ENCODE measurements around the gene LGALS7B. TPM values are rescaled to one million over a fixed set of nuclear protein-coding genes. Genes with fewer than 3 reads are reported as not detected.
"Not testable (repeated sequence)": the region's sequence is repeated elsewhere in the genome, so short reads cannot be mapped to it uniquely, and the experiment has no call there.

Gene LGALS7B
- total and polyA plus RNA-seq, 2 experiments from 2014 or later: 2.4 to 6.6 TPM

- TF ChIP-seq CREB1 (CRISPR knock-in tag; IDR thresholded peaks at IDR 0.05; ENCODE audit: low read depth): no peak
- no peak for TF ChIP-seq EZH2 (IDR thresholded peaks at IDR 0.05; ENCODE audit: low read depth, unreplicated experiment)
Measured at GRCh38 chr19:38759590-38760003, 29.4 kb upstream of the LGALS7B start (continued).

DNA sequence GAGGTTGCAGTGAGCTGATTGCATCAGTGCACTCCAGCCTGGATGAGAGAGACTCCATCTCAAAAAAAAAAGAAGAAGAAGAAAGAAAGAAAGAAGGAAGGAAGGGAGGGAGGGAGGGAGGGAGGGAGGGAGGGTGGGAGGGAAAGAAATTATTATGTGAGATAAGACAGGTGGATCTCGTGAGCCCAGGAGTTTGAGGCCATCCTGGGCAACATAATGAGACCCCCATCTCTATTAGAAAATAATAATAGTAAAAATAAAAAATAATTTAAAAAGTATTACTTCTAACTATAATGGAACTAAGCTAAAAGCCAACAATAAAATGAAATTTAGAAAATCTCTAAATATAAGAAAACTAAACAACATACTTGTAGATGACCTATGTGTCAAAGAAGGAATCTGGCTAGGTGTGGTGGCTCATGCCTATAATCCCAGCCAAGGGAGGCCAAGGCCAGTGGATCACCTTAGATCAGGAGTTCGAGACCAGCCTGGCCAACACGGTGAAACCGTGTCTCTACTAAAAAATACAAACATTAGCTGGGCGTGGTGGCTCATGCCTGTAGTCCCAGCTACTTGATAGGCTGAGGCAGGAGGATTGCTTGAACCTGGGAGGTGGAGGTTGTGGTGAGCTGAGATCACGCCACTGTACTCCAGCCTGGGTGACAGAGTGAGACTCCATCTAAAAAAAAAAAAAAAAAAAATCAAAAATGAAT is 28.0 kb upstream of the LGALS7B start:
- not testable (repeated sequence) for H3K4me3 Mint-ChIP-seq; H3K27ac Mint-ChIP-seq; H3K9me2 ChIP-seq (ENCODE audit: insufficient read depth); H4K20me1 ChIP-seq (replicated peaks; ENCODE audit: insufficient read depth); H3F3A ChIP-seq (replicated peaks; ENCODE audit: low read depth); H3K9me3 Mint-ChIP-seq; H3K4me1 ChIP-seq (ENCODE audit: insufficient read depth); H3K4me1 Mint-ChIP-seq; H2AFZ ChIP-seq; H3K27me3 ChIP-seq (ENCODE audit: insufficient read depth); H3K27me3 Mint-ChIP-seq (ENCODE audit: insufficient read depth, low read depth, poor library complexity); H3K4me2 ChIP-seq; H3K27ac ChIP-seq (ENCODE audit: low read depth); H3K79me2 ChIP-seq (replicated peaks; ENCODE audit: insufficient read depth); DNase-seq (ENCODE audit: low spot score); H3K4me3 ChIP-seq; ATAC-seq; H3K36me3 Mint-ChIP-seq (ENCODE audit: low read depth); H3K36me3 ChIP-seq (ENCODE audit: insufficient read depth)

- not testable (repeated sequence) for H4K20me1 ChIP-seq (replicated peaks; ENCODE audit: insufficient read depth); H3K9me2 ChIP-seq (ENCODE audit: insufficient read depth); H3K36me3 ChIP-seq (ENCODE audit: insufficient read depth); ATAC-seq; H3K4me2 ChIP-seq; H3K27me3 Mint-ChIP-seq (ENCODE audit: insufficient read depth, low read depth, poor library complexity); H3K27ac Mint-ChIP-seq; H3F3A ChIP-seq (replicated peaks; ENCODE audit: low read depth); H3K9me3 Mint-ChIP-seq; H3K4me3 ChIP-seq; H3K27ac ChIP-seq (ENCODE audit: low read depth); H2AFZ ChIP-seq; H3K79me2 ChIP-seq (replicated peaks; ENCODE audit: insufficient read depth); H3K36me3 Mint-ChIP-seq (ENCODE audit: low read depth); H3K4me3 Mint-ChIP-seq; DNase-seq (ENCODE audit: low spot score); H3K27me3 ChIP-seq (ENCODE audit: insufficient read depth); H3K4me1 Mint-ChIP-seq; H3K4me1 ChIP-seq (ENCODE audit: insufficient read depth)
Measured at GRCh38 chr19:38761884-38762389, 27.1 kb upstream of the LGALS7B start.

- H3K9me3 Mint-ChIP-seq: no peaks in the 10 kb centered on the region
- Histone ChIP-seq H3K4me1 (ENCODE audit: insufficient read depth) (no peaks in the 10 kb centered on the region), H3F3A (replicated peaks; ENCODE audit: low read depth) (peaks cover 3% of the 10 kb centered on the region; the same call in 1 of the 2 replicates), H3K4me3 (no peak overlapping the region), H3K27ac (ENCODE audit: low read depth) (no peak overlapping the region), H3K4me2 (no peak overlapping the region), H3K36me3 (ENCODE audit: insufficient read depth) (no peaks in the 10 kb centered on the region), H2AFZ (no peak overlapping the region), H3K79me2 (replicated peaks; ENCODE audit: insufficient read depth) (no peaks in the 10 kb centered on the region), H3K9me2 (ENCODE audit: insufficient read depth) (no peaks in the 10 kb centered on the region), H4K20me1 (replicated peaks; ENCODE audit: insufficient read depth) (no peaks in the 10 kb centered on the region), H3K27me3 (ENCODE audit: insufficient read depth) (no peaks in the 10 kb centered on the region)
- H3K36me3 Mint-ChIP-seq (ENCODE audit: low read depth): no peaks in the 10 kb centered on the region
- H3K27ac Mint-ChIP-seq: no peak overlapping the region
- H3K4me3 Mint-ChIP-seq: no peak overlapping the region
- ATAC-seq (no peak), DNase-seq (ENCODE audit: low spot score) (no peak)
- peaks cover 5% of the 10 kb centered on the region for H3K27me3 Mint-ChIP-seq (ENCODE audit: insufficient read depth, low read depth, poor library complexity)
- H3K4me1 Mint-ChIP-seq: no peaks in the 10 kb centered on the region
- TF ChIP-seq EZH2phosphoT487 (IDR thresholded peaks at IDR 0.05; ENCODE audit: unreplicated experiment) (no peak), POLR2AphosphoS5 (IDR thresholded peaks at IDR 0.05; ENCODE audit: low read depth) (no peak), ZNF462 (CRISPR knock-in tag; IDR thresholded peaks at IDR 0.05) (no peak), ETS1 (IDR thresholded peaks at IDR 0.05) (no peak), ZNF331 (CRISPR knock-in tag; IDR thresholded peaks at IDR 0.05; ENCODE audit: low read depth) (no peak), ZNF114 (CRISPR knock-in tag; IDR thresholded peaks at IDR 0.05) (no peak), EZH2 (IDR thresholded peaks at IDR 0.05; ENCODE audit: low read depth, unreplicated experiment) (no peak)
Measured at GRCh38 chr19:38763795-38764220, 25.2 kb upstream of the LGALS7B start.
